HEK293 (cell line): ENCODE measurements around the gene IQGAP3.

Experiments
- CTCF ChIA-PET: fragments of 350-600 bp; formaldehyde crosslinking; extraction: SDS; loops from one replicate; lab custom pipeline; 2021; ENCODE audit warnings: antibody characterized with exemption; lab: Yijun Ruan, JAX
- POLR2A ChIA-PET: fragments of 300-600 bp; formaldehyde crosslinking; extraction: SDS; loops from one replicate; lab custom pipeline; 2020; ENCODE audit warnings: antibody characterized with exemption, inconsistent platforms; lab: Yijun Ruan, JAX
- H3K27ac ChIP-seq: fragments of 200-500 bp; sonication (Bioruptor generic); 2 replicates; pipeline ENCODE4 v1.5.1; 2014; ENCODE audit warnings: low read depth, low read length, control low read depth, inconsistent platforms; ENCODE audit errors: extremely low read depth
- H3K36me3 ChIP-seq, 2 experiments: fragments of 200-500 bp in 1 of 2; sonication (Bioruptor generic) in 1 of 2; 1 replicate in 1 of 2; 2 replicates in 1 of 2; pipeline ENCODE4 v1.5.1; 2014 to 2017; ENCODE audit warnings: inconsistent platforms in 2 of 2, low read length in 2 of 2; ENCODE audit not compliant: control insufficient read depth in 2 of 2, insufficient read depth in 1 of 2
- H3K4me1 ChIP-seq: fragments of 200-500 bp; sonication (Bioruptor generic); 2 replicates; pipeline ENCODE4 v1.5.1; 2014; ENCODE audit warnings: mild to moderate bottlenecking, low read length, inconsistent platforms; ENCODE audit not compliant: control insufficient read depth, insufficient read depth
- H3K4me3 ChIP-seq: 2 replicates; pipeline ENCODE4 v1.5.1; 2011; ENCODE audit warnings: low read depth, mild to moderate bottlenecking, control low read depth, low read length, moderate library complexity
- H3K9me3 ChIP-seq: fragments of 200-500 bp; sonication (Bioruptor generic); 2 replicates; pipeline ENCODE4 v1.5.1; 2014; ENCODE audit warnings: low read depth, low read length, inconsistent platforms; ENCODE audit not compliant: control insufficient read depth, insufficient read depth
- BCL11A ChIP-seq: fragments of 450-650 bp; formaldehyde crosslinking; IDR thresholded peaks from 2 replicates; pipeline ENCODE4 v1.5.1; 2016; ENCODE audit warnings: low read depth, missing biosample characterization, missing genetic modification characterization
- EGR2 ChIP-seq: fragments of 450-650 bp; formaldehyde crosslinking; IDR thresholded peaks from 2 replicates; pipeline ENCODE4 v1.5.1; 2016; ENCODE audit warnings: low read depth, missing biosample characterization, missing genetic modification characterization
- GLI2 ChIP-seq: fragments of 450-650 bp; formaldehyde crosslinking; IDR thresholded peaks from 2 replicates; pipeline ENCODE4; 2017; ENCODE audit warnings: missing biosample characterization, missing genetic modification characterization, low read depth, borderline replicate concordance
- GLI4 ChIP-seq: fragments of 450-650 bp; formaldehyde crosslinking; IDR thresholded peaks from 2 replicates; pipeline ENCODE4 v1.5.1; 2016; ENCODE audit warnings: missing biosample characterization, missing genetic modification characterization
- HOXC10 ChIP-seq: sonication (generic); formaldehyde crosslinking; IDR thresholded peaks from 2 replicates; pipeline ENCODE4 v1.8.1; 2023; ENCODE audit warnings: mild to moderate bottlenecking, missing genetic modification reagents
- IKZF3 ChIP-seq: fragments of 450-650 bp; IDR thresholded peaks from 2 replicates; pipeline ENCODE4 v1.5.0; 2018; ENCODE audit warnings: missing biosample characterization, mild to moderate bottlenecking, missing genetic modification characterization, moderate library complexity
- PRDM2 ChIP-seq: fragments of 450-650 bp; formaldehyde crosslinking; IDR thresholded peaks from 2 replicates; pipeline ENCODE4 v1.5.1; 2016; ENCODE audit warnings: missing biosample characterization, missing genetic modification characterization, borderline replicate concordance
- ZBTB17 ChIP-seq: fragments of 450-650 bp; formaldehyde crosslinking; IDR thresholded peaks from 2 replicates; pipeline ENCODE4 v1.5.1; 2016; ENCODE audit warnings: missing biosample characterization, missing genetic modification characterization
- ZEB2 ChIP-seq: fragments of 450-650 bp; formaldehyde crosslinking; IDR thresholded peaks from 2 replicates; pipeline ENCODE4 v1.5.1; 2016; ENCODE audit warnings: missing biosample characterization, missing genetic modification characterization
- ZFHX2 ChIP-seq: fragments of 450-650 bp; formaldehyde crosslinking; conservative IDR thresholded peaks from 2 replicates; pipeline ENCODE4 v1.5.1; 2016; ENCODE audit warnings: missing biosample characterization, missing genetic modification characterization
- ZIC2 ChIP-seq: fragments of 450-650 bp; formaldehyde crosslinking; IDR thresholded peaks from 2 replicates; pipeline ENCODE4 v1.5.1; 2016; ENCODE audit warnings: missing biosample characterization, missing genetic modification characterization
- ZNF146 ChIP-seq: fragments of 450-650 bp; formaldehyde crosslinking; IDR thresholded peaks from 2 replicates; pipeline ENCODE4 v1.5.1; 2016; ENCODE audit warnings: missing biosample characterization, missing genetic modification characterization
- ZNF169 ChIP-seq: fragments of 450-650 bp; formaldehyde crosslinking; IDR thresholded peaks from 2 replicates; pipeline ENCODE4 v1.5.1; 2016; ENCODE audit warnings: missing biosample characterization, missing genetic modification characterization
- ZNF2 ChIP-seq: fragments of 450-650 bp; formaldehyde crosslinking; IDR thresholded peaks from 2 replicates; pipeline ENCODE4 v1.5.1; 2016; ENCODE audit warnings: missing biosample characterization, missing genetic modification characterization
- ZNF23 ChIP-seq: fragments of 450-650 bp; formaldehyde crosslinking; IDR thresholded peaks from 2 replicates; pipeline ENCODE4 v1.5.1; 2016; ENCODE audit warnings: missing biosample characterization, missing genetic modification characterization, borderline replicate concordance
- ZNF398 ChIP-seq: fragments of 450-650 bp; formaldehyde crosslinking; IDR thresholded peaks from 2 replicates; pipeline ENCODE4 v1.5.1; 2017; ENCODE audit warnings: missing biosample characterization, missing genetic modification characterization
- ZNF423 ChIP-seq: fragments of 450-650 bp; formaldehyde crosslinking; IDR thresholded peaks from 2 replicates; pipeline ENCODE4 v1.5.1; 2016; ENCODE audit warnings: missing biosample characterization, missing genetic modification characterization
- ZNF514 ChIP-seq: fragments of 450-650 bp; formaldehyde crosslinking; IDR thresholded peaks from 2 replicates; pipeline ENCODE4 v1.5.1; 2016; ENCODE audit warnings: missing biosample characterization, missing genetic modification characterization
- ZNF544 ChIP-seq: fragments of 450-650 bp; formaldehyde crosslinking; IDR thresholded peaks from 2 replicates; pipeline ENCODE4 v1.5.0; 2017; ENCODE audit warnings: missing biosample characterization, missing genetic modification characterization
- ZNF621 ChIP-seq: fragments of 450-650 bp; formaldehyde crosslinking; IDR thresholded peaks from 2 replicates; pipeline ENCODE4 v1.5.1; 2017; ENCODE audit warnings: missing biosample characterization, missing genetic modification characterization
- ZNF664 ChIP-seq: fragments of 450-650 bp; formaldehyde crosslinking; IDR thresholded peaks from 2 replicates; pipeline ENCODE4 v1.5.1; 2016; ENCODE audit warnings: missing biosample characterization, missing genetic modification characterization
- ZXDB ChIP-seq: fragments of 450-650 bp; formaldehyde crosslinking; IDR thresholded peaks from 2 replicates; pipeline ENCODE4 v1.5.1; 2016; ENCODE audit warnings: missing biosample characterization, missing genetic modification characterization

IQGAP3 gene

GRCh38 chr1:156546267-156546666, 26.1 kb downstream of the IQGAP3 start (continued):
- no peak for TF ChIP-seq ZIC2 (tag by site-specific recombination)
- no peak for TF ChIP-seq ZNF423 (tag by site-specific recombination)

- H3K36me3 ChIP-seq, result peaks cover 21 to 95% of the 10 kb centered on the region in 2 experiments
- H3K27ac ChIP-seq, result no peak overlapping the region
- H3K4me3 ChIP-seq, result no peak overlapping the region
- ChIA-PET POLR2A (no interaction called here), CTCF (interaction anchor here (0.6 kb wide), 1 partner anchor 87 kb away, joined by 3 read pairs; no protein-coding TSS in a partner anchor)
- no peaks in the 10 kb centered on the region for H3K9me3 ChIP-seq
- TF ChIP-seq ZNF146 (tag by site-specific recombination), result no peak
- peak; percentile 100 for TF ChIP-seq ZFHX2
- peak; percentile 100 for TF ChIP-seq EGR2 (tag by site-specific recombination)
- no peak for TF ChIP-seq ZBTB17
- no peak for TF ChIP-seq ZNF169 (tag by site-specific recombination)
- no peaks in the 10 kb centered on the region for H3K4me1 ChIP-seq
Measured at GRCh38 chr1:156544592-156545102, 27.7 kb downstream of the IQGAP3 start.

DNA sequence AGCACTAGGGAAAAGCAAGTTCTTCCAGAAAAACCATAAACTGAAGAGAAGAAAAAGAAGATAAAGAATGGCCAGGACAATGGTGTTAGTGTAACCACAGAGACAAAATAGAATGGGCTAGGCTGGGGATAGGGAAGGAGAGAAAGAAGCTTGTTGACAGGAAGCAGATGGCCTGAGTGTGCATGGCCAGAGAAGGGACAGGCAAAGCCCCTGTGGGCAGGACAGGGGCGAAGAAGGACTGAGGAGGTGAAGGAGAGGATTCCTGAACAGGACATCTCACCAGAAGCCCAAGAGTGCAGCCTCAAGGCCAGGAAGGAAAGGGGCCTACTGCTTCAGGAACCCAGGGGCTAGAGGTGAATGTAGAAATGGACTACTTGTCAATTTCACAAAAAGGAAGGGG, 29.3 kb downstream of the IQGAP3 start:
- Histone ChIP-seq H3K27ac (no peak overlapping the region), H3K4me1 (no peaks in the 10 kb centered on the region), H3K4me3 (no peak overlapping the region), H3K9me3 (no peaks in the 10 kb centered on the region), H3K36me3 (peaks cover 15 to 97% of the 10 kb centered on the region in 2 experiments)
- ChIA-PET CTCF (interaction anchor here (0.7 kb wide), 1 partner anchor 105 kb away, joined by 4 read pairs; no protein-coding TSS in a partner anchor), POLR2A (no interaction called here)
- TF ChIP-seq ZIC2 (tag by site-specific recombination), result no peak
- TF ChIP-seq HOXC10, result no peak
- no peak for TF ChIP-seq ZNF514 (tag by site-specific recombination)
- TF ChIP-seq ZNF23, result no peak
- TF ChIP-seq BCL11A (tag by site-specific recombination), result no peak
- no peak for TF ChIP-seq ZXDB (tag by site-specific recombination)
- no peak for TF ChIP-seq ZNF2 (tag by site-specific recombination)
- no peak for TF ChIP-seq ZNF664
- no peak for TF ChIP-seq PRDM2
- TF ChIP-seq GLI4 (tag by site-specific recombination), result no peak
- no peak for TF ChIP-seq ZNF398 (tag by site-specific recombination)
- TF ChIP-seq GLI2 (tag by site-specific recombination), result no peak
- TF ChIP-seq ZEB2 (tag by site-specific recombination), result no peak
- no peak for TF ChIP-seq ZNF621 (tag by site-specific recombination)
- TF ChIP-seq ZNF544, result no peak
- TF ChIP-seq IKZF3, result no peak
- TF ChIP-seq, all 188 proteins: peak for 0
